Central memory CD4-positive, alpha-beta T cell (primary cell): ENCODE results near the gene FTH1.

Source experiments
- DNase-seq: peaks from one replicate; pipeline ENCODE4 v3.0.0; 2022

FTH1 gene

GRCh38 chr11:61947486-61948210, 19.8 kb downstream of the FTH1 start:
- DNase-seq, result peak; percentile 51

- DNase-seq, result no peak
These were observed 20.5 kb downstream of the FTH1 start for GRCh38 chr11:61946894-61947293.

GRCh38 chr11:61945191-61945590, 22.2 kb downstream of the FTH1 start:
- DNase-seq, result no peak

- no peak for DNase-seq
These were observed 27.0 kb downstream of the FTH1 start for GRCh38 chr11:61940466-61940865.

- no peak for DNase-seq
These were observed 31.6 kb downstream of the FTH1 start for GRCh38 chr11:61935861-61936260.

- DNase-seq, result no peak
These were observed 36.5 kb downstream of the FTH1 start for GRCh38 chr11:61930933-61931332.

GRCh38 chr11:61928606-61929005, 38.8 kb downstream of the FTH1 start:
- DNase-seq, result no peak

- DNase-seq, result no peak
These were observed 39.9 kb downstream of the FTH1 start for GRCh38 chr11:61927501-61927900.

- no peak for DNase-seq
These were observed 41.2 kb downstream of the FTH1 start for GRCh38 chr11:61926235-61926634.

- DNase-seq, result no peak
These were observed 41.7 kb downstream of the FTH1 start for GRCh38 chr11:61925736-61926135.

GRCh38 chr11:61924064-61924455, 43.4 kb downstream of the FTH1 start:
- DNase-seq, result no peak

- DNase-seq, result no peak
These were observed 44.0 kb downstream of the FTH1 start for GRCh38 chr11:61923166-61924063.

GRCh38 chr11:61922539-61922938, 44.9 kb downstream of the FTH1 start:
- DNase-seq, result no peak

GRCh38 chr11:61921446-61921845, 46.0 kb downstream of the FTH1 start:
- no peak for DNase-seq

- no peak for DNase-seq
These were observed 47.5 kb downstream of the FTH1 start for GRCh38 chr11:61919705-61920631.

- no peak for DNase-seq
These were observed 48.3 kb downstream of the FTH1 start for GRCh38 chr11:61918938-61919704.

- no peak for DNase-seq
These were observed 49.0 kb downstream of the FTH1 start for GRCh38 chr11:61918251-61918937.

GRCh38 chr11:61917334-61918109, 49.9 kb downstream of the FTH1 start, which contains the start of gene RAB3IL1:
RAB3IL1 (minus strand) TSS chr11:61917566; CDS start chr11:61917367, 199 bp downstream.
- DNase-seq, result no peak

- DNase-seq, result no peak
These were observed 50.6 kb downstream of the FTH1 start for GRCh38 chr11:61916737-61917333.
